Measurements from ENCODE around the gene TOR1AIP1.
"Not testable (repeated sequence)": the region's sequence is repeated elsewhere in the genome, so short reads cannot be mapped to it uniquely, and the experiment has no call there.

Gene TOR1AIP1

DNA sequence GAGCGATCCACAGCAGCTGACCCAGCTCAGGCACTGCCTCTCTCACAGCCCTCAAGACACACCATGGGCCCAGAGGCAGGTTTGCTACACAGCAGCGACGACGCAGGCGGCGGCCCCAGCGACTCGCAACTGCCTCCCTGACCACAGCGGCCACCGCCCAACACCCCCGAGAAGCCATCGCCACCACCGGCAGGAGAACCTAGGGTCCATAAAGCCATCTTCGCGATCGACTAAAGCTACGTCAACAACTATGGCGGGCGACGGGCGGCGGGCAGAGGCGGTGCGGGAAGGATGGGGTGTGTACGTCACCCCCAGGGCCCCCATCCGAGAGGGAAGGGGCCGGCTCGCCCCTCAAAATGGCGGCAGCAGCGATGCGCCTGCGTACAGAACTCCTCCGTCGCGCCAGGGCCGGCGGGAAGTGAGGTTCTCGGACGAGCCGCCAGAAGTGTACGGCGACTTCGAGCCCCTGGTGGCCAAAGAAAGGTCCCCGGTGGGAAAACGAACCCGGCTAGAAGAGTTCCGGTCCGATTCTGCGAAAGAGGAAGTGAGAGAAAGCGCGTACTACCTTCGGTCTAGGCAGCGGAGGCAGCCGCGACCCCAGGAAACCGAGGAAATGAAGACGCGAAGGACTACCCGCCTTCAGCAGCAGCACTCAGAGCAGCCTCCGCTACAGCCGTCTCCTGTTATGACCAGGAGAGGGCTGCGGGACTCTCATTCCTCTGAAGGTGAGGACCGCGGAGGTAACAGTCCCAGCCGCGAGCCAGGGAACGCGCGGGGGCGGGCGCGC, at the start of gene TOR1AIP1:
TSS of gene TOR1AIP1 (plus strand) at position 33 of the 787 bp plus-strand sequence. CDS start at position 251, 218 bp downstream.
- DNase-seq (ENCODE audit: low read depth), result peak; percentile 97

DNA sequence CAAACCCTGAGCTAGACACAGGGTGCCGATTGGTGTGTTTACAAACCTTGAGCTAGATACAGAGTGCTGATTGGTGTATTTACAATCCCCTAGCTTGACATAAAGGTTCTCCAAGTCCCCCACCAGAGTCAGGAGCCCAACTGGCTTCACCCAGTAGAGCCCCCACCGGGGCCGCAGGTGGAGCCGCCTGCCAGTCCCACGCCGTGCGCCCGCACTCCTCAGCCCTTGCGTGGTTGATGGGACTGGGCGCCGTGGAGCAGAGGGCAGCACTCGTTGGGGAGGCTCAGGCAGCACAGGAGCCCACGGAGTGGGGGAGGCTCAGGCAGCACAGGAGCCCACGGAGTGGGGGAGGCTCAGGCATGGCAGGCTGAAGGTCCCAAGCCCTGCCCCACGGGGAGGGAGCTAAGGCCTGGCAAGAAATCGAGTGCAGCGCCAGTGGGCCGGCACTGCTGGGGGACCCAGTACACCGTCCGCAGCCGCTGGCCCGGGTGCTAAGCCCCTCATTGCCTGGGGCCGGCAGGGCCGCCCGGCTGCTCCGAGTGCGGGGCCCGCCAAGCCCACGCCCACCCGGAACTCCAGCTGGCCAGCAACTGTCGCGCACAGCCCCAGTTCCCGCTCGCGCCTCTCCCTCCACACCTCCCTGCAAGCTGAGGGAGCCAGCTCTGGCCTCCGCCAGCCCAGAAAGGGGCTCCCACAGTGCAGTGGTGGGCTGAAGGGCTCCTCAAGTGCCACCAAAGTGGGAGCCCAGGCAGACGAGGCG, 45.2 kb upstream of the TOR1AIP1 start:
- DNase-seq (ENCODE audit: low read depth), result not testable (repeated sequence)

DNA sequence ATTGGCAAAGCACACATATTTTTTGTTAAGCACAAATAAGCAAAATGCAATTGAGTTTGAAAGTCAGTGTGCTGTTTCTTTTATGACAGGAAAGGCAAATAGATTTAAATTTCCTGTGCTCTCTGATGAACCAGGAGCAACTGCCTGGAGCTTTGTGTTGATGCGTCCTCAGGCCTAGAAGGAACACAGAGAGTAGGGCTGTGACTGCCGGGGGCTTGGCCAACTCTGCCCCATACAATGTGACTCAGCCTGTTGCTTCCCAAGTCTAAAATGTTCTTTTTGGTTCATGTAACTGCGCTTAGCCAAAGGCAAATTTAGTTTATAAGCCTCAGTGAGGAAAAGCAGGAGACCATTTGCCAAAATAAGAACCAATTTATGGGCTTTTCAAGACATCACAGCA, 42.0 kb upstream of the TOR1AIP1 start:
- DNase-seq (ENCODE audit: low read depth), result no peak

DNA sequence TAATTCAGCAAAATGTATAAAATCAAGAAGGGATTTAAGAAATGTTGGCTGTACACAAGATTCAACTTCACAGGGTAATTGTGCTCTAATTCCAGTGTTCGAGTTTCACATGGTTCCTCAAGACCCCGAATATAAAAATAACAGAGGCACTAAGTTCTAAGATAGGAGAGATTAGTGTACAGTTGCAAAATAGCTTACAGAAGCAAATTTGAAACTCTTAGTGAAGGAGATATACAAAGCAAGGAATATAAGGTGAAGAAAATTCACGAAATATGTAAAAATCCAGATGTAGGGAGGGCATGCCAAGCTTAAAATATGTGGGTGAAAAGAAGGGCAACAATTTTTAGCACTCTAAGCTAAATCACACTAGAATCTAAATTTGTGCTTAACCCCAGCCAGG, 33.9 kb upstream of the TOR1AIP1 start:
- DNase-seq (ENCODE audit: low read depth), result no peak

DNA sequence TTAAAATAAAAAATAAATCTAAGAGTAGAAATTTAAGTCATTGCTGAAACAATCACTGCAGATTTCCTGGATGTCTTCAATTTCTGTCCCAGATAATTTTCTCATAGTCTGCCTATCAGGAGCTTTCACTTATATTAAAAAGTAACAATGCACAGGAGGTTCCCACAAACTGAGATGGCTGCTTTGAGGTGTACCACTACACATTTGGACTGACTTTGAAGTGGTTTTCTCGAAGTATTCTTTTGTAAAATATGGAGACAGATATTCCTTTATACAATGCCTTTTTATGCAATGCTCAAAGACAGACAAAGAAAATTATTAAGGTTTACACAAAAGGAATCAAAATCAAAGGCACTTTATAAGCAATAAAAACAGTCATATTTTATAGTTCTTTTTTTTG, 29.0 kb upstream of the TOR1AIP1 start:
- DNase-seq (ENCODE audit: low read depth), result no peak

DNA sequence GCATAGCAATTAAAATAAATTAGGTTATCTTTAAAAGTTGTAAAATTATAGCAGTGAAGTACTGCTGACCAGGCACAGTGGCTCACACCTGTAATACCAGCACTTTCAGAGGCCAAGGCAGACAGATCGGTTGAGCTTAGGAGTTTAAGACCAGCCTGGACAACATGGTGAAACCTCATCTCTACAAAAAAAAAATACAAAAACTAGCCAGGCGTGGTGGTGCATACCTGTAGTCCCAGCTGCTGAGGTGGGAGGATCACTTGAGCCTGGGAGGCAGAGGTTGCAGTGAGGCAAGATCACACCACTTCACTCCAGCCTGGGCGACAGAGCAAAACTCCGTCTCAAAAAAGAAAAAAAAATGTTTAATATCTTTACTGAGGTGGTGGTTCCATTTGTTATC, 26.3 kb upstream of the TOR1AIP1 start:
- DNase-seq (ENCODE audit: low read depth), result not testable (repeated sequence)

DNA sequence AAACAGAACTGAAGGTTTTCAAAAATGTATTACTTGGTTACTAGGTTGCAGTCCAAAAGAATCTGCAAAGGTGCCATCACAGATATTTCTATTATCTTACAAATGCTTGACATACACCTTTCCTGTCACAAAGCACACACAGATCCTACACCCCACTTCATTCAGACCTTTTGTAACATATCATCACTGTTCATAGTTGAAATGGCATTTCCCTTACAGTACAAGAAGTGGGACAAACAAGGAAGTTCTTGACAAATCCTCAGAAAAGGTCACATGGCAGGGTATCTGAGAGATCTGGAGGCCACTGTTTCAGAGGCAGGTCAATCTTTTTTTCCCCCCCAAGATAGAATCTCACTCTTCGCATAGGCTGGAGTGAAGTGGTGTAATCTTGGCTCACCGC, 25.8 kb upstream of the TOR1AIP1 start:
- no peak for DNase-seq (ENCODE audit: low read depth)

DNA sequence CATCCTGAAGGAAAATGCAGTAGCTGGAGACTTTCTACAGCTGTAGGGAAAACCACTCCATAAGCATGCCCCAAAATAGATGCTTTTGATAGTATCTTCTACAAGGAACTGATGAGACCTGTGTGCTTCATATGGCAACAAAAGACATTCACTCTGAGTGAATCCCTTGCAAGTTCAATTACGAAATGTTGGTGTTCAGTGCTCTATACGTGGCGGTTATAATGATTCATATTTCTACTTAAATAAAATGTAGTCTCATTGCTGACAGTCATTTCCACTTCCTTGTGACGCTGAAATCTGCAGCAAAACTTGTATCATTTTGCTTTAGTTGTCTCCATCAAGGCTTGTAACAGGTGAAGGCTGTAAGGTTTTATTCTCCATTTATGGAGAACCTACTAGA, 25.1 kb upstream of the TOR1AIP1 start:
- DNase-seq (ENCODE audit: low read depth), result no peak

DNA sequence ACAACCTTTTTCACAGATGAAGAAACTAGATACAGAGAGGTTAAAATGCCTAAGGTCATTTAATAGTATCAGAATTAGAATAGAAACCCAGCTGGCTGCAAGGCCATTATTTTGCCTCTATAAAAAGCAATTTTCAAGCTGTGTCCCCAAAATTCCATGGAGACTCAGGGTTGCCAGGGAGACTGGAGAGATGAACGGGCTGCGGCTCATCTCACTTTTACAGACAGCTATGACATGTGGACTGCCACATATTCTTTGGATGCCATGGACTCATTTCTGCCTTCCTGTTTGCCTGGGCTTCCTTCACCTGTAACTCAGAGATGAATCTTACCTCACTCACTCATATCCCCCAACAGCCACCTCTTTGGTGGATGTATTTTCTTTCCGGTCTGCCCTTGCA, 21.4 kb upstream of the TOR1AIP1 start:
- no peak for DNase-seq (ENCODE audit: low read depth)

DNA sequence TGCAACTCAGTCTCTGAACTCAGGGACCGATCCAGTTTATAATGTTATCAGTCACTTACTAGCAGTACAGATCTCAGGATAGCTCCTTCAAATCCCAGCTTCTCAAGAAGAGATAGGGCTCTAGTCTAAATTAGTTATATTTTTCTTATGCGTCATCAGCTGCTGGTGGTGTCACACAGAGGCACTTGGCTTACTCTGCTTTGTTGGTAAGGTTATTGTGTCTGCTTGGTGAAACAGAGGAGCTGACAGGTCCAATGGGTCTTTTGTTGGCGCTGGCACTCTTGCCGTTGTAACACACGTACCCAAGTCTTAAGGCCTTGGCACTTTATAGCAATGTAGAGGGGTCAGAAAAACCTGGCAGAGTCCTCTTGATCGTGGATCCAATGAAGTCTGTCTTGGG, 16.7 kb upstream of the TOR1AIP1 start:
- DNase-seq (ENCODE audit: low read depth), result no peak

DNA sequence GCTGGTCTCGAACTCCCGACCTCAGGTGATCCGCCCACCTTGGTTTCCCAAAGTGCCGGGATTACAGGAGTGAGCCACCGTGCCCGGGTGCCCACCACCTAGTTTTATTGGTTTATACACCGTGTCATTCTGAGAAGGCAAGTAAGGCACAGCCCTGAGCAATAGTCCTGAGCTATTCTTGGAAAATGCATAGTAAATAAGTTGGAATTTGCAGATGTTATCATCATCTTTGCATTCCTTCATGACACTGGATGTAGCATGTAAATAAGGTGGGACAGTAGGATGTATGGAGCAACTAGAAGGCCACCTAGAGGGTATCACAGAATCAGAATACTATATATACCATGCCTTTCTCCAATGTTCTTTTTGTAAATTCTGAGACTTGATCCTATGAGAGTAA, 15.5 kb upstream of the TOR1AIP1 start:
- no peak for DNase-seq (ENCODE audit: low read depth)

DNA sequence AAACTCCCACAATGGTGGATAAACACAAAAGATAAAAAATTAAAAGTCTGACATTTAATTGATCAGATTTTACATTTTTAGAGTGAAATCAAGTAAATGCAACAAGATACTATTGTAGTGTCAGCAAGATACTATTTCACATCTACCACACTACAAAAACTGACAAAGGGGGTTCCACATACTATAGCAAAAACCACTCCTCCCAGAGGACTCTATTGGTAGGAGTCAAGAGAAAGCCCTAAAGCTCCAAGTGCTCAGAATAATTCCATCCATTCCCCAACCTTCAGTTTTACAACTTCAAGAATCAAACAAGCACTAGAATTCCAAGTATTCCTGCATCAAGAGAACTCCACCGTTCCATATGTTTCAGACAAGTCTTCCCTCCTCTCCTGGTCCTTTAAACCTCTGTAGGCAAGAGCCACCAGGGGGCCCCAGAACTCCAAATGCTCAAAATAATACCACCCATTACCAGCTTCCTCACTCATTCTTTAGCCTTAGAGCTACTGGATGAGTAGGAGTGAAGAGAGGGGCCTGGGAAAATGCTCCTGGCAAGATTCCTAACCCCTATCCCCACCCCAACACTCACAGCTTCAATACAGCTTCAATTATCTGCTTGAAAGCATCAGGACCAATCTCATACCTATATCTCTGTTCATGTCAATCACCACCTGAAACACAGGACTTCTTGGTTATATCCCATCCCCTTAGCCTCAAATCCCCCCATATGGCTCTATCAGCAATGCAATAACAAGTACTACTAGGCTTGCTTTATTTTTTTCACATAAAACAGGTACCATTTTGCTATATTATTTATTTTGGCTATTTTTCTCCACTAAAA, 14.4 kb upstream of the TOR1AIP1 start:
- DNase-seq (ENCODE audit: low read depth), result peak; percentile 23

DNA sequence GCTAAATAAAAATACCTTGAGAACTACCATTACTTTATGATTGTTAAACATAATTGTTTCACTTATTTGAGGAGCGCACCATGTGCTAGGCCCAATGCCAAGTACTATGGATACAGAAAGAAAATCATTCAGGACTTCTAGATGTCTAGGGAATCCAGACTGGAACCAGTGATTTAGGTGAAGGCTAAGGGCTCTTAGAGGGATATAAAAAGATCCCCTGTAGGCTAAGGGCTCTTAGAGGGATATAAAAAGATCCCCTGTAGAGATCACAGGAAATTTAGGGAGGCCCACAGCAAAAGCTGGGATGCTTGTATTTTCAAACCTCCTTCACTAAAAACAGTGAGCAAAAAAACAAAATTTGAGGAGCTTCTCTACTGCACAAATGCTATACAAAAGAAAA, 11.2 kb upstream of the TOR1AIP1 start:
- no peak for DNase-seq (ENCODE audit: low read depth)

DNA sequence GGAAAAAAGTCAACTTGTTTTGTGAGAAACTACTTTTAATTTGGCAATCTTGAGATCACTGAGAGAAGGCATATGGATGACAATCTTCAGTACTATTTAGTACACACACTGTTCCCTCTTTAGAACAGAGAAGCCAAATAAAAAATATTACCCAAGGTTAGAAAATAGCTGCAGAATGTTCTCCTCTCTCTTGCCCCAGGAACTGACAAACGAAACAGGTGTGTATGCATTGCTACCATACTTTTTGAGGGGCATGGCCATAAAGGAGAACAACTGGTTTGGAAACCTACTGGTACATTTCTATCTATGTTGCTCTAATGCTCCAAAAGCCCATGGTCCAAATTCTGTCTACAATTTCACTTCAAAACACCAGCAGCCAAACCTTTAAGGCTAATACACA, 10.1 kb upstream of the TOR1AIP1 start:
- no peak for DNase-seq (ENCODE audit: low read depth)

GRCh38 chr1:179872558-179872957, 9.5 kb upstream of the TOR1AIP1 start:
- no peak for DNase-seq (ENCODE audit: low read depth)

DNA sequence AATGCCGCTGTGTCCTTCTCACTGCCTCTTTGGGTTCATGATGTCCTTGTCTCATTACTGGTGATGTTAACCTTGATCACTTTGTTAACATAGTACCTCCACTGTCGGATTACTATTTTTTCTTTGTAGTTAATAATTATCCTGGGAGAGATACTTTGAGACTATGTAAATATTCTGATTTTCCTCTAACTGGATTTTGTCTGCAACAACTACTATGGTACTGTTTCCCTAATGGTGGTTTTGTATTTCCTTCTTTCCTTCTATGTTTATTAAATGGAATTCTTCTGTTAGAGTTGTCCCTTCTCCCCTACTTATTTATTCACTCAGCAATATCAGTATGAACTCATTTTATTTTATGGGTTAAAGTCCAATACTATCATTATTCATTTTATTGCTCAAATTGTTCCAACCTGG, 8.6 kb upstream of the TOR1AIP1 start:
- DNase-seq (ENCODE audit: low read depth), result no peak

- DNase-seq (ENCODE audit: low read depth), result no peak
Observed at GRCh38 chr1:179875596-179876299, 6.3 kb upstream of the TOR1AIP1 start.

- DNase-seq (ENCODE audit: low read depth), result no peak
Observed at GRCh38 chr1:179876300-179876715, 5.8 kb upstream of the TOR1AIP1 start.

DNA sequence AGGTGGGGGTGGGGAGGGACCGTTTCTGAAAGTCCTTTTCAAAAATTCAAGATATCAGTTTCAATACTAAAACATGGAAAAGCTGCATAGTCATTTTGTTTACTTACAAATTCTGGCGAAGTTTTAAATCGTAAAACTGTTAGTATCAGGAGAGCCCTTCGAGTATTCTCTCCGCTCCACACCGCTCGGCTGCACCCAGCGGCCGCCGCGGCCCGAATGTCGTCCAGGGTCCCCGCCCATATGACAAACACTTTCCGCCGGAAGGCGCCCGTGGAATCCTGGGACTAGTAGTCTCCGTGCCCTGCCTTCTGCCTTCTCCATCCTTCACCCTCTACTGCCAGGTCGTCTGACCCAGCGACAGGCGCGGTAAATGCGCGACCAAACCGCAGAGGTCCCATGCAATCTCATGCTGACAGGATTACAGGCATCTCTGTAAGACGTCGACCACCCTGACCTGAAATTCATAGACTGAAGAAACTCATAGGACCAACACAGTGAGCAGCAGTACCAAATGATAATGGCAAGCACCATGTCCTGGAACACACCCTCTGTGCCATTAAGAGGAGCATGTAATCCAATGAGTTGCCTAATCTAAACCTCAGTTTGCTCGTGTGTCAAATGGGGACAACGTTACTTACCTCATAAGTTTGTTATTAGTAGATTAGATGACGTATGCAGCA, 4.4 kb upstream of the TOR1AIP1 start, which contains the start of gene TOR1AIP2:
TSS of gene TOR1AIP2 (minus strand) at position 218 of the 680 bp plus-strand sequence. CDS start 25,138 bp downstream, outside the sequence.
- peak; percentile 57 for DNase-seq (ENCODE audit: low read depth)

GRCh38 chr1:179879797-179880196, 2.3 kb upstream of the TOR1AIP1 start:
- no peak for DNase-seq (ENCODE audit: low read depth)

- peak; percentile 96 for DNase-seq (ENCODE audit: low read depth)
Observed at GRCh38 chr1:179881642-179882252, 338 bp upstream of the TOR1AIP1 start.

All from fibroblast of the conjunctiva (primary cell).